Measurements from ENCODE around the gene CHRD. TPM values are rescaled to one million over a fixed set of nuclear protein-coding genes. Genes with fewer than 3 reads are reported as not detected.
A peak's percentile ranks its signal among the peaks of the same experiment; 100 is the strongest.

Gene CHRD
- polyA plus RNA-seq, 1 of the 3 experiments (the other 2 are of a cell fraction) = 0.95 TPM

GRCh38 chr3:184337399-184337714, 42.5 kb upstream of the CHRD start, which contains the start of gene FAM131A (continued):
- no peak for TF ChIP-seq REST (IDR thresholded peaks at IDR 0.05; ENCODE audit: low read depth, low read length)

GRCh38 chr3:184337981-184338380, 41.9 kb upstream of the CHRD start:
- peaks cover 15% of the 10 kb centered on the region for H4K20me1 ChIP-seq (ENCODE audit: insufficient read depth)
- DNase-seq = no peak
- H3F3A ChIP-seq (replicated peaks; ENCODE audit: insufficient read depth) = peaks cover 33% of the 10 kb centered on the region
- TF ChIP-seq NRF1 (IDR thresholded peaks at IDR 0.05; ENCODE audit: low read depth, low read length) = no peak
- TF ChIP-seq MEF2A (IDR thresholded peaks at IDR 0.05; ENCODE audit: borderline replicate concordance, low read depth) = no peak
- no peak for TF ChIP-seq CTCF (IDR thresholded peaks at IDR 0.05)
- TF ChIP-seq IRF3 (IDR thresholded peaks at IDR 0.05; ENCODE audit: low read depth, low read length) = no peak
- TF ChIP-seq TAF1 (IDR thresholded peaks at IDR 0.05; ENCODE audit: borderline replicate concordance, low read depth, low read length) = no peak
- no peak for TF ChIP-seq FOXM1 (IDR thresholded peaks at IDR 0.05; ENCODE audit: low read depth)
- TF ChIP-seq PBX3 (IDR thresholded peaks at IDR 0.05) = no peak
- no peak for TF ChIP-seq JUND (IDR thresholded peaks at IDR 0.05)
- TF ChIP-seq USF1 (IDR thresholded peaks at IDR 0.05; ENCODE audit: borderline replicate concordance, low read depth) = no peak
- TF ChIP-seq POLR2AphosphoS5 (IDR thresholded peaks at IDR 0.05; ENCODE audit: low read depth, low read length) = no peak
- 36% methylated on average over 7 of the region's 7 CpGs for WGBS (ENCODE audit: low lambda C conversion rate)
- H3K9me3 ChIP-seq = no peaks in the 10 kb centered on the region
- peaks cover 37 to 40% of the 10 kb centered on the region in 2 experiments; a peak in 3 of 4 replicates for H3K4me1 ChIP-seq (ENCODE audit: control insufficient read depth in 1 of 2, insufficient read depth in 2 of 2, low read depth in 1 of 2, low read length in 1 of 2)
- peak overlapping the region; percentile 83 for H3K9ac ChIP-seq
- H2AFZ ChIP-seq (ENCODE audit: low read depth) = no peak overlapping the region
- peak overlapping the region; percentile 72 to 74 for H3K4me3 ChIP-seq (ENCODE audit: low read depth in 2 of 2, low read length in 1 of 2)
- H3K27ac ChIP-seq (ENCODE audit: low read depth in 2 of 2, low read length in 1 of 2) = peak overlapping the region; percentile 90 to 92
- no peaks in the 10 kb centered on the region for H3K9me2 ChIP-seq
- CTCF ChIA-PET = interaction anchor here (1.1 to 5.2 kb wide), 4 partner anchors 16 to 54 kb away, joined by 3 to 63 read pairs (median 4); no protein-coding TSS in a partner anchor
- H3K36me3 ChIP-seq (replicated peaks in 1 of 2; ENCODE audit: control insufficient read depth in 1 of 2, insufficient read depth in 2 of 2, low read length in 1 of 2) = peaks cover 15 to 36% of the 10 kb centered on the region in 2 experiments
- peak overlapping the region; percentile 85 for H3K4me2 ChIP-seq
- H3K27me3 ChIP-seq (ENCODE audit: insufficient read depth) = no peaks in the 10 kb centered on the region
- peaks cover 69% of the 10 kb centered on the region for H3K79me2 ChIP-seq (ENCODE audit: insufficient read depth)
- POLR2A ChIA-PET = interaction anchor here (1.1 to 3.1 kb wide), 9 partner anchors 7 to 31 kb away, joined by 3 to 19 read pairs (median 8); partner anchors contain the start of genes CLCN2 and POLR2H
